ACC112 (cell line): ENCODE measurements around the gene STK39.

Source experiments
- H2AFZ ChIP-seq: fragments of 200-600 bp; sonication (generic); one replicate; pipeline ENCODE4 v1.6.0; 2017; ENCODE audit warnings: antibody characterized with exemption, low read length; ENCODE audit not compliant: unreplicated experiment
- H3K27ac ChIP-seq: fragments of 200-600 bp; sonication (generic); 2 replicates; pipeline ENCODE4 v1.5.1; 2014; ENCODE audit warnings: low read depth, mild to moderate bottlenecking, antibody characterized with exemption, low read length, moderate library complexity
- H3K27me3 ChIP-seq: fragments of 200-600 bp; sonication (generic); 2 replicates; pipeline ENCODE4 v1.6.1; 2014; ENCODE audit warnings: mild to moderate bottlenecking, antibody characterized with exemption, low read length, moderate library complexity, mixed read lengths; ENCODE audit not compliant: insufficient read depth
- H3K36me3 ChIP-seq: fragments of 200-600 bp; sonication (generic); 2 replicates; pipeline ENCODE4 v1.6.1; 2016; ENCODE audit warnings: mild to moderate bottlenecking, antibody characterized with exemption, low read length, moderate library complexity, mixed read lengths; ENCODE audit not compliant: insufficient read depth
- H3K4me1 ChIP-seq: fragments of 200-600 bp; sonication (generic); one replicate; pipeline ENCODE4 v1.6.1; 2016; ENCODE audit warnings: low read length, mixed read lengths; ENCODE audit not compliant: insufficient read depth, unreplicated experiment, control insufficient read depth
- H3K4me3 ChIP-seq: fragments of 200-600 bp; sonication (generic); 2 replicates; pipeline ENCODE4 v1.5.1; 2014; ENCODE audit warnings: mild to moderate bottlenecking, low read depth, low read length
- H3K79me2 ChIP-seq: fragments of 200-600 bp; sonication (generic); one replicate; pipeline ENCODE4 v1.6.0; 2016; ENCODE audit warnings: low read length; ENCODE audit not compliant: control insufficient read depth, unreplicated experiment, insufficient read depth

The STK39 gene

DNA sequence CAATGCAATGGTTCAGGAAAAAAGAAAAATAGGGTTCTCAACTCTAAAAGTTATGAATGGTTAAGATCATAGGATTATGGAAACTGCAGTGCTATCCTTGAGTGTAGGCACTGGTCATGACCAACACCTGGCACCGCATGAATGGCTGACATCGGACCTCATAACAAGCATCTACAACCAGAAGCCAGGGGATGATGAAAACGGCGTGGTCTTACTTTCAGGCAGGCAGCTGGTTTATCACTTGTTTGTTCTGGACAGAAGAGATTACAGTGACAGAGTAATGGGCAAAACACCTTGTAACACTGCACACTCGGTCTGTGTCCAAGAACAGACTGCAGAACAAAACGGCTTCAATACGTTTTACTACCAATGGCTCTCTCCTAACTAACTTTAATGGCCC is 132.8 kb downstream of the STK39 start:
- Histone ChIP-seq H2AFZ (no peak overlapping the region), H3K27ac (no peak overlapping the region), H3K36me3 (no peaks in the 10 kb centered on the region), H3K79me2 (no peaks in the 10 kb centered on the region), H3K4me3 (no peak overlapping the region), H3K27me3 (no peaks in the 10 kb centered on the region), H3K4me1 (peaks cover 7% of the 10 kb centered on the region)

DNA sequence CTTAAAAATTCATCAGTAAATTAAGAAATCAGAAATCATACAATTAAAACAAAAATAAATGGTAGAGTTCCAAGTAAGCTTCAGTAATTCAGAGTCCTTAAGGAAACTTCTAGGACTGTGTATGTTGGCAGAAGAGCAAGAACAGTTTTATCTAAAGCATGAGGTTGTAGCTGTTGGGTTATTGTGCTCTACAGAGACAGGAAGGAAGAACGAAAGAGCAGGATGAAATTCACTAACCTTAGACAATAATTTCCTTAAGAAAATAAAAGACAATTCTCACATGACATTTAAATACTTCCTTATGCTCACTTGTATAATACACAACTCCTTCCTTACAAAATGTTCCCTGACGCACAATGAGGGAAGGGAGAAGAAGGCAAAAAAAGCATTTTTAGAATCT is 133.4 kb downstream of the STK39 start:
- no peaks in the 10 kb centered on the region for H3K27me3 ChIP-seq
- H3K4me3 ChIP-seq: no peak overlapping the region
- no peaks in the 10 kb centered on the region for H3K79me2 ChIP-seq
- H3K27ac ChIP-seq: no peak overlapping the region
- peaks cover 3% of the 10 kb centered on the region for H3K4me1 ChIP-seq
- no peak overlapping the region for H2AFZ ChIP-seq
- H3K36me3 ChIP-seq: no peaks in the 10 kb centered on the region

DNA sequence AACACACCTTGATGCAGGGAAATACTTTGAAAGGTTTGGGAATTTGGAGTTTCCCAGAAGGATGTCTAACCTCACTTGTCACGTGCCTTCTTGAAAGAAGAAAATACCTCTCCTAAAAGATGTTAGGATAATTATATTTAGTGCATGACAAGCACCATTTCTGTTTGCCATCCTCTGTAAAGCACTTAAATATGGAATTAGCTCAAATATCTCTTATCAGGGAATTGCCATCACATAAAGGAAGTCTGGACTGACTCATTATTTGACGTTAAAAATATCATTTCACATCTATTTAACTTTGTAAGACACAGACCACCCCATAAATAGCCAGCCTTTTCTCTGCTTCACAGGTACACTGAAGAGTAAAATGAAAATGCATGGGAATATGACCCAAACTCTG is 140.1 kb downstream of the STK39 start:
- no peaks in the 10 kb centered on the region for H3K4me1 ChIP-seq
- H3K27me3 ChIP-seq: no peaks in the 10 kb centered on the region
- no peaks in the 10 kb centered on the region for H3K79me2 ChIP-seq
- no peak overlapping the region for H3K27ac ChIP-seq
- no peak overlapping the region for H2AFZ ChIP-seq
- H3K36me3 ChIP-seq: no peaks in the 10 kb centered on the region
- no peak overlapping the region for H3K4me3 ChIP-seq

DNA sequence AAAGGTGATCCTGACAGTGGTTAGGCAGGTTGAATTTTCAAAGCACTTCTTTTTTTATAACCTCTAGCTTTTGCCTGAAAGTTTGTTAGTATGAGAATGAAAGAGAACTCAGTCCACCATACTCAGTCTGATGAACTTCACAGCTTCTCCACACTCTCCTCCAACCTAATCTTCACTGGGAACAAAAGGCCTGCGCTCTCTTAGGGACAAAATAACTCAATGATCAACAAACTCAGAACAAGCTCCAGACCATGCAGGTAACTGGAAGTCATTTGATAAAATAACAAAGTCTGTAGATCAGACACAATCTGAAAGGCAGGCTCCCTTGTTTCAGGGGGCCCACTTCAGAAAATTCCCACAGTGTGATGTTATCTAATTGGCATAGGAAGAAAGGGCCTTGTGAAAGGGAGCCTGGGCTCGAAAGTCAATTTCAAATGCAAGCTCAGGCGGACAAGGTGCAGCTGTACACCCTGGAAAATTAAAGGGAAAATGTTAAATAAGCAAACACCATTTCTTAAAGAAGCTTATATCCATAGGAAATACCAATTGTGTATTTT is 142.2 kb downstream of the STK39 start:
- Histone ChIP-seq H3K79me2 (no peaks in the 10 kb centered on the region), H2AFZ (no peak overlapping the region), H3K27me3 (no peaks in the 10 kb centered on the region), H3K27ac (no peak overlapping the region), H3K36me3 (no peaks in the 10 kb centered on the region), H3K4me3 (no peak overlapping the region), H3K4me1 (no peaks in the 10 kb centered on the region)

DNA sequence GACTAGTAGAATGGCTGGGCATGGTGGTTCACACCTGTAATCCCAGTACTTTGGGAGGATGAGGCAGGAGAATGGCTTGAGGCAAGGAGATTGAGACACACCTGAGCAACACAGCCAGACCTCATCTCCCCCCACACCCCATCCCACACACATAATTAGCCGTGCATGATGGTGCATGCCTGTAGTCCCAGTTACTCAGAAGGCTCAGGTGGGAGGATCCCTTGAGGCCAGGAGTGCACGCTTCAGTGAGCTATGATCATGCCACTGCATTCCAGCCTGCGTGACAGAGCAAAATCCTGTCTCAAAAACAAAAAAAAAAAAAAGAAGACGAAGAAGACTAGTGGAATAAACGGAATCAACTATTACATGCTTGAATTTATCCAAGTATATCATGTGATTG is 150.0 kb downstream of the STK39 start:
- H3K4me1 ChIP-seq: no peaks in the 10 kb centered on the region
- H3K4me3 ChIP-seq: no peak overlapping the region
- H3K27ac ChIP-seq: no peak overlapping the region
- H3K27me3 ChIP-seq: no peaks in the 10 kb centered on the region
- peaks cover 4% of the 10 kb centered on the region for H3K79me2 ChIP-seq
- H3K36me3 ChIP-seq: peaks cover 4% of the 10 kb centered on the region; the same call in 1 of the 2 replicates
- H2AFZ ChIP-seq: no peak overlapping the region

DNA sequence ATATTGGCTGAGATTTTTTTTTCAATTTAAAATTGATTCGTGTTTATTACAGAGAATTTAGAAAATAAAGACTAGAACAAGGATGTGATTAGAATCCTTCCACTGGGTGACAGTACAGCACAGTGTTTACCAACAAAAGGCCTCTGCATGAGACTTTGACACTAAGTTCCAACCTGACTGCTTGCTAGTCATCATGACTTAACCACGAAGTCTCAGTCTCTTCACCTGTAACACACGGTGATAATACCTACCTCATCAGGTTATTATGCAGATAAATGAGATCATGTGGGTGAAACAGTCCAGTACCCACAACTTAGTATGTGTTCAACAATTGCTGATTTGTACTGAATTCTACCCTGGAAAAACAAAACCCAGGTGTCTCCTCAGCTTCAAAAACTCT is 151.2 kb downstream of the STK39 start:
- peaks cover 4% of the 10 kb centered on the region for H3K79me2 ChIP-seq
- H3K4me1 ChIP-seq: no peaks in the 10 kb centered on the region
- peaks cover 4% of the 10 kb centered on the region; the same call in 1 of the 2 replicates for H3K36me3 ChIP-seq
- H2AFZ ChIP-seq: no peak overlapping the region
- no peak overlapping the region for H3K27ac ChIP-seq
- no peak overlapping the region for H3K4me3 ChIP-seq
- H3K27me3 ChIP-seq: no peaks in the 10 kb centered on the region

DNA sequence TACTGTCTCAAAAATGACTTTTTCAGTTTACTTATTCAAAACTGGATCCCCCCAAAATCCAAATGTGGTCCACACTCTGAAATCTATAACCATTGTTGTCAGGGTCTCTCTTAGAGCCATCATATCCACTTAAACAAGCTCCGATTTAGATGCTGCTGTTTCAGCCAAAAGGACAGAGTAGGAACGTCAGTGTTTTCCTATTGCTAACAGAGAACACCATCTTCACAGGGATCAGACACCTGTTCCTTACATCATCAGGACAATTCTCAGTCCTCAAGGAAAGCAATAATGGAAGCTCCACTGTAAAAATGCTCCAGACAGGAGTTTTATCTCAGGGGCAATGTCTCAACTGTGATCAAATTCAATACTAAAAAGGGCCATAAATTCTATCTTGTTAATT is 155.4 kb downstream of the STK39 start:
- Histone ChIP-seq H2AFZ (no peak overlapping the region), H3K4me1 (no peaks in the 10 kb centered on the region), H3K4me3 (no peak overlapping the region), H3K27ac (no peak overlapping the region), H3K79me2 (peaks cover 4% of the 10 kb centered on the region), H3K27me3 (no peaks in the 10 kb centered on the region), H3K36me3 (peaks cover 4% of the 10 kb centered on the region; the same call in 1 of the 2 replicates)

DNA sequence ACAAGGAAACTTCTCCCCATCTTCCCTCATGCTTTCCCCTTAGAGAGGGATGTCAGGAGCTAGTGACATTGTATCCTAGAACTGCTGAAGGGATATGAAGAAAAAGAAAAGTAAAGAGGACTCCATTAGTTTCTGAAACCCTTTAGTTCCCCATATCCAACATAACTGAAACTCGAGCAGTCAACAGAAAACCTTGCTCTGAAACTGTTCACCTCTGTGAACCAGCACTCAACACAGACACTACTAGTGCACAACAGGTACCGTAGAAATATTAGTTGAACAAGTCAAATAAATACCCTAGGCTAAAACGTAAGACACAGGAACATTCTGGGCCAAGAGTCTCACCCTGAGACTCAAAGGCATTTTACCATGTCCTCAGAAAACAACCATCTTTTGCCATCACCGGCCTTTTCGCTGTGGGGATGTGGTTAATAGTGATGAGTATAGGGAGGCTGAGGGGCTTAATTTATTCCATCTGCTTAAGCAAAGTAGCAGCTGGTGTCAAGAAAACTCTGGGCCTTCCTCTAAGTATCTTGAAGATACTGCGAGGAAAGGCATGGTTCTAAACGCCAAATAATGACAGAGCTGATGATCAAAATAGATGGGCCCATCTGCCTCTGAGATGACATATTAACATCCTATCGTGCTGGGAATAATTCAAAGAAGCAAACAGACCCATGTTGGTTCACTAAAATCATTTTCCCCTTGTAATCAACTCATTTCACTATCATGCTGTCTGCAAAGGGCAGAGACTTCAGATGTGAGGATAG is 156.8 kb downstream of the STK39 start:
- no peak overlapping the region for H2AFZ ChIP-seq
- H3K36me3 ChIP-seq: no peaks in the 10 kb centered on the region
- H3K4me3 ChIP-seq: no peak overlapping the region
- H3K27ac ChIP-seq: no peak overlapping the region
- H3K79me2 ChIP-seq: peaks cover 4% of the 10 kb centered on the region
- no peaks in the 10 kb centered on the region for H3K4me1 ChIP-seq
- H3K27me3 ChIP-seq: no peaks in the 10 kb centered on the region

DNA sequence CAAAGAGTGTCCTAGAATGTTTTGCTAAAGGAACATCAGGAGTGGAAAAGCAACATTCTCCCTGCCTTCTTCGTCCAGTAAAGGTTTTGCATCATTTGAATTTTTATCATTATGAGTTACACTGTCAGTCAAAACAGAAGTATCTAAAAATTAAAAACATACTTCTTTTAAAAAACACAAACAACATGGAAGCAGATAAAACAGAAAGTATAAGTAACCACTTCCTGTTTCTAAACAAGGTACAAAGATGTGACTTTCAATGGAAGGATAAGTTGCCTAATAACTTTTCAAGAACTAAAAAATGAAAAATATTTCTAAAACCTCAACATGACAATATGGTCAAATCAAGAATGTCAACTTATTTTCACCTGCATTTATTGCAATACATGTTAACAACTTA is 158.2 kb downstream of the STK39 start:
- no peaks in the 10 kb centered on the region for H3K4me1 ChIP-seq
- no peak overlapping the region for H3K27ac ChIP-seq
- H3K79me2 ChIP-seq: no peaks in the 10 kb centered on the region
- H3K4me3 ChIP-seq: no peak overlapping the region
- no peaks in the 10 kb centered on the region for H3K27me3 ChIP-seq
- no peak overlapping the region for H2AFZ ChIP-seq
- no peaks in the 10 kb centered on the region for H3K36me3 ChIP-seq

DNA sequence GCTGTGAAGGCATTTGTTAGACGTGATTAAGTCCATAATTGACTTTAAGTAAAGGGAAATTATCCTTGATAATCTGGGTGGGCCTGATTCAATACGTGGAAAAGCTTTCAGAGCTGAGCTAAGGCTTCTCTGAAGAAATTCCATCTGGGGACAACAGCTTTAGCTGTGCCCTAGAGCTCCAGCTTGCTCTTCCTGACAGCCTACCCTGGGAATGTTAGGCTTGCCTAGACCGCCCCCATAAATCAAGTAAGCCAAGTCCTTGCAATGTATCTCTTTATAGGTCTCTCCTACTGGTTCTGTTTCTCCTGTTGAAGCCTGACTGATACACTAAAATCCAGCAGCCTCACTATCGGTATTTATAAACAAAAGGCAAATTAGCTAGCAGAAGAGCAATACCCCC is 160.0 kb downstream of the STK39 start:
- no peaks in the 10 kb centered on the region for H3K79me2 ChIP-seq
- H3K4me3 ChIP-seq: no peak overlapping the region
- no peaks in the 10 kb centered on the region for H3K27me3 ChIP-seq
- H2AFZ ChIP-seq: no peak overlapping the region
- H3K27ac ChIP-seq: no peak overlapping the region
- no peaks in the 10 kb centered on the region for H3K4me1 ChIP-seq
- no peaks in the 10 kb centered on the region for H3K36me3 ChIP-seq

DNA sequence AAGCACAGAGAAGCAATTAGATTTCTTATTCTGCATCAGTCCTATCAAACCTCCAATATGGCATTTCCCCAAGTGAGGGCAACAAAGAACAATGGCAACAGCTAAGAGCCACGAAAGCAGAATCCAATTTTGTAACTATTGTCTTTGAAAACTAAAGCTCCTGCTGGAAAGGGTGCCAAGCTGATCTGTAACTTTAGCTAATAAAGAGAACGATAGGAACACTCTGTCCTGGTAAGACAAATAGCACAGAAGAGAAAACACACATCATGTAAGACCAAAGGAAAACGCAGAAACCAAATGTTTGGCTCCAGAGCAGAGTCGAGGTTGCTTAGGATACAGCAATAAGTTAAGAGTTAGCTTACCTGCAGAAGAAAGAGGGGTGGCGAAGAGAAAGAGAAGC is 160.5 kb downstream of the STK39 start:
- Histone ChIP-seq H2AFZ (no peak overlapping the region), H3K4me1 (no peaks in the 10 kb centered on the region), H3K36me3 (no peaks in the 10 kb centered on the region), H3K79me2 (no peaks in the 10 kb centered on the region), H3K27ac (no peak overlapping the region), H3K27me3 (no peaks in the 10 kb centered on the region), H3K4me3 (no peak overlapping the region)
